HG03442 (cell line): Measurements from ENCODE around the gene OR7C2.
"Not testable (repeated sequence)": the region's sequence is repeated elsewhere in the genome, so short reads cannot be mapped to it uniquely, and the experiment has no call there.

ENCODE experiments used
- ATAC-seq: cut with Tn5 transposase; IDR thresholded peaks from one replicate; pipeline ENCODE4 v1.9.1; 2021; ENCODE audit warnings: mild to moderate bottlenecking, moderate library complexity; ENCODE audit not compliant: unreplicated experiment

The OR7C2 gene

GRCh38 chr19:14941189-14941588 lies at the start of gene OR7C2:
Gene OR7C2 (plus strand): TSS chr19:14941489. CDS start chr19:14941489, 0 bp downstream.
- no peak for ATAC-seq

GRCh38 chr19:14901675-14902260 lies 39.5 kb upstream of the OR7C2 start:
- ATAC-seq = no peak

GRCh38 chr19:14906711-14907110 lies 34.6 kb upstream of the OR7C2 start:
- no peak for ATAC-seq

GRCh38 chr19:14915116-14915515 lies 26.2 kb upstream of the OR7C2 start:
- no peak for ATAC-seq

DNA sequence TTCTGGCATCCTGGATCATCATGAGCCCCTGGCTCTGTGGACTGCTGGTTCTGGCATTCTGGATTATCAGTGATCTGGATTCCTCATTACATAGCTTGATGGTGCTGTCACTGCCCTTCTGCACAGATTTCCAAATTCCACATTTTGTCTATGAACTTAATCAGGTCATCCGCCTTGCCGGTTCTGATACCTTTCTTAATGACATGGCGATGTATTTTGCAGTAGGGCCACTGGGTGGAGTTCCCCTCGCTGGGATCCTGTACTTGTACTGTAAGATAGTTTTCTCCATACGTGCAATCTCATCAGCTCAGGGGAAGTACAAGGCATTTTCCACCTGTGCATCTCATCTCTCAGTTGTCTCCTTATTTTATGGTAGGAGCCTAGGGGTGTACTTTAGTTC lies 24.4 kb upstream of the OR7C2 start:
- no peak for ATAC-seq

GRCh38 chr19:14933506-14933905 lies 7.8 kb upstream of the OR7C2 start:
- no peak for ATAC-seq

- no peak for ATAC-seq
These were observed 1.0 kb upstream of the OR7C2 start for GRCh38 chr19:14940266-14940665.

DNA sequence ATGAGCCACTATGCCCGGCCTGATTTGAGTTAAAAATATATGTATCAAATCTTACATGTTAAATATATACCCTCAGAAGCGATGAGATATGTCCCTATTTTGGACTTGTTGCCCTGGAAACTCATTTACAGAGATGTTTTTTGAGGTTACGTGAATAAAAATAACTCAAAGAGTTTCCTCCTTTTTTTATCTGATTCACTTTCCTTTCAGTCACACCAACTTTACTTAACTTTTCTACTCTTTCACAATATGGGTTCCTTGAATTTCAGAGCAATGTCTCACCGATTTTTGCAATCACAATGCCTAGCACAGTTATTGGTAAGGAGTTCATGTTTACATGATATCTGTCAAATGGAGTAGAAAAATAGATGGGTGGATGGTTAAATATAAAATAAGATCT lies 2.3 kb downstream of the OR7C2 start:
- ATAC-seq = no peak

GRCh38 chr19:14944456-14944855 lies 3.2 kb downstream of the OR7C2 start:
- no peak for ATAC-seq

DNA sequence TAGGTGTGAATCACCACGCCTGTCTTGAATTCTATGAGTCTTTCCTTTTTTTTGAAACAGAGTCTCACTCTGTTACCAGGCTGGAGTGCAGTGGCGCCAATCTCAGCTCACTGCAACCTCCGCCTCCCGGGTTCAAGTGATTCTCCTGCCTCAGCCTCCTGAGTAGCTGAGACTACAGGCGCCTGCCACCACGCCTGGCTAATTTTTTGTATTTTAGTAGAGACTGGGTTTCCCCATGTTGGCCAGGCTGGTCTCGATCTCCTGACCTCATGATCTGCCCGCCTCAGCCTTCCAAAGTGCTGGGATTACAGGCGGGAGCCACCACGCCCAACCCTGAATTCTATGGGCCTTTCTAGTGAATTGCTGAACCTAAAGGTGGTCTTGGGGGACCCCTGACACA lies 8.1 kb downstream of the OR7C2 start:
- not testable (repeated sequence) for ATAC-seq

DNA sequence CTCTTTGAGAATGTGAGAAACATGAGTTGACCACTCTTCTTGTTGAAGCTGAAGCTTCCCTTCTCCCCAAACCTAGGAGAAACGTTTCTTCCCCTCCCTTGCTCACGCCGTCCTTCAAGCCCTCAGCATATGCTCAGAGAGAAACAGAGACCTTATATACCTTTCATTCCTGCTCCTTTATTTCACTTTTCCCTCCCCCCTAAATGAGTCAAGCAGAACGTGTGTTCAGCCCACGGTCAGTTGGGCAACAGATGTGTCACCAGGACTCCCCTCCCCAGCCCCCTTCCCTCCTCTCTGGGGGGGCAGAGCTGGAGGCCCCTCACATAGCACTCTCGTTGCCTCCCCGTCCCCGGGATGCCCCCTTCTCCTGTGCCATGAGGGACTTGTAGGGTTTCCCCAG lies 8.6 kb downstream of the OR7C2 start:
- ATAC-seq = no peak

GRCh38 chr19:14950421-14950820 lies 9.1 kb downstream of the OR7C2 start:
- no peak for ATAC-seq

GRCh38 chr19:14952767-14953166 lies 11.5 kb downstream of the OR7C2 start:
- no peak for ATAC-seq

GRCh38 chr19:14954071-14954655 lies 12.9 kb downstream of the OR7C2 start:
- ATAC-seq = no peak

DNA sequence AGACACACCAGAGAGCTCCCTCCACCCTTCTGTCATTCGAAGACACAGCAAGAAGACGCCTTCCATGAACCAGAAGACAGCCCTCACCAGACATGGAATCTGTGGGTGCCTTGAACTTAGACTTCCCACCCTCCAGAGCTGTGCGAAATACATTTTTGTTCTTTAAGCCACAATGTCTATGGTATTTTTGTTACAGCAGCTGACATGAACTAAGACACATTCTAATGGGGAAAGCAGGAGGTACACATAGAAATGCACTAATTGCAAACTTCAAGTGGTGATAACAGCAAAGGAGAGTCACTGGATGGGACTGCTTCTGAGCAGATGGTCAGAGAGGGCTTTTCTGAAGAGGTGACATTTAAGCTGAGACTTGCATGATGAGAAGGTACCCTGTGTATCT lies 16.2 kb downstream of the OR7C2 start:
- ATAC-seq = no peak

DNA sequence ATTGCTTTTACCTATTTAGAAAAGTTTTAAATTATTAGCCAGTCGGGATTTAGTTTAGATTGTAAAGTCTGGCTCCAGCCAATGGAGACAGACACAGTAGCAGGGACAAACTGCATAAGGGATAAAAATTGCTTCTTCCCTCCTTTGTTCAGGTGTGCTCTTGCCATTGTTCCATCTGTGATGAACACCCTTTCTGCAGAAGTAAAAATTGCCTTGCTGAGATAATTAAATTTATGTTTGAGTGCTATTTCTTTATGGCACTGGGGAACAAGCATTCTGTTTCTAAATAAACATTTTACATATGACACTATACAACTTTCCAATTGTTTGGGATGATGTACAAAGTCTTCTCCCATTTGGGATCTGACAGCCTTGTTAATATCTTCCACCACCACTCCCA lies 18.0 kb downstream of the OR7C2 start:
- no peak for ATAC-seq

- ATAC-seq = no peak
These were observed 20.8 kb downstream of the OR7C2 start for GRCh38 chr19:14961956-14962685.

DNA sequence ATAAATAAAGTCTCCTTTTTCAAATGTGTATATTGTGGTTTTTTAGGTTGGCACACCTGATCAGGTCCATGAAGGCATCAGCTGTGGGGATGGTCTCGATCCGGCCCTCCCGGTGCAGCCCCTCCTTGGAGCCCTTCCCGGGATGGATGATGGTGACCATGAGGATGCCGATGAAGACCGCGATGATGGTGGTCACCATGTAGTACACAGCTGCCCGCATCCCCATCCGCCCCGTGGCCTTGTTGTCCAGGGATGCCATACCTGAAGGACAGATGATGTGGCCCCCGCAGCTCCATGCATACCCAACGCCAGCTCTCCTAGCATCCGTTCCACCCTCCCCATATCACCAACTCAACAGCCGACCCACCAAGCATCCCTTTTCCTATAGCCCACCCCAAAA lies 27.0 kb downstream of the OR7C2 start:
- no peak for ATAC-seq

- ATAC-seq = no peak
These were observed 30.2 kb downstream of the OR7C2 start for GRCh38 chr19:14971474-14971873.

DNA sequence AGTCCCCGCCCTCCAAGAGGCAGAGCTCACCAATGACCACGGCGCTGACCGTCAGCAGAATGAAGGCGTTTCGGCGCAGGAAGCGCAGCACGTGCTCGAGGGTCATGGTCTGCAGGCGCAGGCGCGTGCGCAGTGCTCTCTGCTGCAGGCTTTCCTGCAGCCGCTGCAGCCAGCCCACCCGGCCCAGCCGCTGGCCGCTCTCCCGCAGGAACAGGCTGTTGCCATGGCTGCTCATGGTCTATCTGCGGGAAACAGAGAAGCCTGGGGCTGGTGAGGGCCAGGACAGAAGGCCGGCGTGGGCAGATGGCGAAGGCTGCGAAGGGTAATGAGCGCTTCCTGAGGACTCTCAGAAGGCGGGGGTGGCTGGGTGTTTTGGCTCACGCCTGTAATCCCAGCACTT lies 31.4 kb downstream of the OR7C2 start:
- no peak for ATAC-seq

DNA sequence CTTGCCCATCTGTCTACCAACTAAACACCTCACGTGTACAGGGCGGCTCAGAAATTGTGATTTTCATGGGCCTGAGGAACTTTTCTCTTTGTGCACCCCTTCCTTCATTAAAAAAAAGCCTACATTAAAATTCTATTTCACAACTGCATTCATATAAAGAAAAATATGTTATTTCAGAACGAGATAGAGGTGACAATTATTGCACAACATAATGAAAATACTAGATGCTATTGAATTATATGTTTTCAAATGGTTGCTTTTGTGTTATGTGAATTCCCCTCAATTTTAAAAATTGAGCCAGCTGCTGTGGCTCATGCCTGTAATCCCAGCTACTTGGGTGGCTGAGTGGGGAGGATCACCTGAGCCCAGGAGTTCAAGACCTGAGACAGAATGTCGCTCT lies 33.2 kb downstream of the OR7C2 start:
- no peak for ATAC-seq

- ATAC-seq = no peak
These were observed 35.8 kb downstream of the OR7C2 start for GRCh38 chr19:14977128-14977527.
